ENCODE results near the gene SPPL2C. TPM values are rescaled to one million over a fixed set of nuclear protein-coding genes. Genes with fewer than 3 reads are reported as not detected.

The SPPL2C gene, protein sequence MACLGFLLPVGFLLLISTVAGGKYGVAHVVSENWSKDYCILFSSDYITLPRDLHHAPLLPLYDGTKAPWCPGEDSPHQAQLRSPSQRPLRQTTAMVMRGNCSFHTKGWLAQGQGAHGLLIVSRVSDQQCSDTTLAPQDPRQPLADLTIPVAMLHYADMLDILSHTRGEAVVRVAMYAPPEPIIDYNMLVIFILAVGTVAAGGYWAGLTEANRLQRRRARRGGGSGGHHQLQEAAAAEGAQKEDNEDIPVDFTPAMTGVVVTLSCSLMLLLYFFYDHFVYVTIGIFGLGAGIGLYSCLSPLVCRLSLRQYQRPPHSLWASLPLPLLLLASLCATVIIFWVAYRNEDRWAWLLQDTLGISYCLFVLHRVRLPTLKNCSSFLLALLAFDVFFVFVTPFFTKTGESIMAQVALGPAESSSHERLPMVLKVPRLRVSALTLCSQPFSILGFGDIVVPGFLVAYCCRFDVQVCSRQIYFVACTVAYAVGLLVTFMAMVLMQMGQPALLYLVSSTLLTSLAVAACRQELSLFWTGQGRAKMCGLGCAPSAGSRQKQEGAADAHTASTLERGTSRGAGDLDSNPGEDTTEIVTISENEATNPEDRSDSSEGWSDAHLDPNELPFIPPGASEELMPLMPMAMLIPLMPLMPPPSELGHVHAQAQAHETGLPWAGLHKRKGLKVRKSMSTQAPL
- total RNA-seq (0.12 TPM in 1 of 2 replicates, not detected in the other), polyA plus RNA-seq (not detected in 2 replicates)

DNA sequence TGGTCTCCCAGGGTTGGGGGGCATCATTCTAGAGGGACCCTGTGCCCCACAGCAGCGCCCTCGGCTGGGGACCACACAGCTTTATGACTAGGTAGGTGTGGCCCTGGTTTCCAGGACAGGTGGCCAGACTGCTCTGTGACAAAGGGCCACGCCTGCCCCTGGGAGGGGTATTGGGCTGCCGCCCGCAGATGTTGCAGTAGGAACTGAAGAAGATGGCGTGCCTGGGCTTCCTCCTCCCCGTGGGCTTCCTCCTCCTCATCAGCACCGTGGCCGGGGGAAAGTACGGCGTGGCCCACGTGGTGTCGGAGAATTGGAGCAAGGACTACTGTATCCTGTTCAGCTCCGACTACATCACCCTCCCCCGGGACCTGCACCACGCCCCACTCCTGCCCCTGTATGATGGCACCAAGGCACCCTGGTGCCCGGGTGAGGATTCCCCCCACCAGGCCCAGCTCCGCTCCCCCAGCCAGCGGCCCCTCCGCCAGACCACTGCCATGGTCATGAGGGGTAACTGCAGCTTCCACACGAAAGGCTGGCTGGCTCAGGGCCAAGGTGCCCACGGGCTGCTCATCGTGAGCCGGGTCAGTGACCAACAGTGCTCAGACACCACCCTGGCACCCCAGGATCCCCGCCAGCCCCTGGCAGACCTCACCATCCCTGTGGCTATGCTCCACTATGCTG, at the start of gene SPPL2C:
SPPL2C (plus strand) TSS at position 187 of the 681 bp plus-strand sequence; CDS start at position 213, 26 bp downstream.
- TF ChIP-seq, protein P1, sequence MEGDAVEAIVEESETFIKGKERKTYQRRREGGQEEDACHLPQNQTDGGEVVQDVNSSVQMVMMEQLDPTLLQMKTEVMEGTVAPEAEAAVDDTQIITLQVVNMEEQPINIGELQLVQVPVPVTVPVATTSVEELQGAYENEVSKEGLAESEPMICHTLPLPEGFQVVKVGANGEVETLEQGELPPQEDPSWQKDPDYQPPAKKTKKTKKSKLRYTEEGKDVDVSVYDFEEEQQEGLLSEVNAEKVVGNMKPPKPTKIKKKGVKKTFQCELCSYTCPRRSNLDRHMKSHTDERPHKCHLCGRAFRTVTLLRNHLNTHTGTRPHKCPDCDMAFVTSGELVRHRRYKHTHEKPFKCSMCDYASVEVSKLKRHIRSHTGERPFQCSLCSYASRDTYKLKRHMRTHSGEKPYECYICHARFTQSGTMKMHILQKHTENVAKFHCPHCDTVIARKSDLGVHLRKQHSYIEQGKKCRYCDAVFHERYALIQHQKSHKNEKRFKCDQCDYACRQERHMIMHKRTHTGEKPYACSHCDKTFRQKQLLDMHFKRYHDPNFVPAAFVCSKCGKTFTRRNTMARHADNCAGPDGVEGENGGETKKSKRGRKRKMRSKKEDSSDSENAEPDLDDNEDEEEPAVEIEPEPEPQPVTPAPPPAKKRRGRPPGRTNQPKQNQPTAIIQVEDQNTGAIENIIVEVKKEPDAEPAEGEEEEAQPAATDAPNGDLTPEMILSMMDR (IDR thresholded peaks at IDR 0.05; ENCODE audit: low read depth, low read length), result no peak
- Histone ChIP-seq H3K27ac (no peak within 1 kb of the TSS), H3K27me3 (no peaks in the 10 kb centered on the region), H3K36me3 (no peaks in the 10 kb centered on the region), H3K4me3 (no peak within 1 kb of the TSS), H3K9me3 (ENCODE audit: low read depth) (no peaks in the 10 kb centered on the region), H3K4me1 (ENCODE audit: low read depth) (no peaks in the 10 kb centered on the region)
- no peak for DNase-seq (ENCODE audit: low read depth in 1 of 2, low spot score in 1 of 2)

DNA sequence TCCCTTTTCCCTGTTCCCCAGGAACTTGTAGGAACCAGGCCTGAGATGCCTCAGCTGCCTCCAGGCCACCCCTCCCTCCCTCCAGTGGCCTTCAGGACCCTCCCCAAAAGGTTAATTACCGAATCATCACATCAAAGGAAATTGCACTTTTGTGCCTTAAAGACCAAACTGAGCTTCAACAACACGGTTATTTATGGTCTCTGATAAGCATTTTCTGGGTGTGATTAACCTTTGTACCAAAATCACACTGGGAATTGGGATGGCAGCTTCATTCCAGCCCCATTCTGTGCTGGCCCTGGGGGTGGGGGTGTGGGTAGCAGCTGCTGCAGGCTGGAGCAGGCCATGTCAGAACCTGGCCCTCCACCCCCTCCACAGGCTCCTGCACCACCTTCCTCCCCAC, 43.9 kb upstream of the SPPL2C start:
- H3K4me3 ChIP-seq, result no peak overlapping the region
- no peaks in the 10 kb centered on the region for H3K27me3 ChIP-seq
- TF ChIP-seq, protein P1 (IDR thresholded peaks at IDR 0.05; ENCODE audit: low read depth, low read length), result no peak
- no peak for DNase-seq (ENCODE audit: low read depth in 1 of 2, low spot score in 1 of 2)
- no peaks in the 10 kb centered on the region for H3K9me3 ChIP-seq (ENCODE audit: low read depth)
- H3K36me3 ChIP-seq, result no peaks in the 10 kb centered on the region
- H3K27ac ChIP-seq, result no peak overlapping the region
- H3K4me1 ChIP-seq (ENCODE audit: low read depth), result no peaks in the 10 kb centered on the region

DNA sequence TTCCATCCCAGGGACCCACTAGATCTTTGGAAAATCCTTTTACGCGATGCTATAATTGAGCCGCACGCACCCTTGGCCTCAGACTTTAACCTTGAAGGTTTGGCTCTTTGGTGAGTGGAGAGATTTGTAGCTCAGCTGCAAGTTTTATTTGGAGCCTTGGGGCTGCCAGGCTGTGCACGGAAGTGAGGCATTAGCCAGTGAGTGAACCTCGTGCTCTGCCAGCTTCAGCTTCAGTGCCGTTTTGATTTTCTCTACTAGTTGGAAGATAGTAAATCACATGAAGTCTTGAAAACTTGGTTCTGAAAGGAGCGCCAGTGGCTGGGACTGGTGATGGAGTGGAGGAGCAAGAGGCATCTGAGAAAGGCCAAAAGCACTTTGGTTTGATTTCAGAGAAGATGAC, 43.3 kb upstream of the SPPL2C start:
- Histone ChIP-seq H3K9me3 (ENCODE audit: low read depth) (no peaks in the 10 kb centered on the region), H3K27me3 (no peaks in the 10 kb centered on the region), H3K4me3 (no peak overlapping the region), H3K27ac (no peak overlapping the region), H3K4me1 (ENCODE audit: low read depth) (no peaks in the 10 kb centered on the region), H3K36me3 (no peaks in the 10 kb centered on the region)
- no peak for DNase-seq (ENCODE audit: low read depth in 1 of 2, low spot score in 1 of 2)
- TF ChIP-seq, protein P1 (IDR thresholded peaks at IDR 0.05; ENCODE audit: low read depth, low read length), result no peak

DNA sequence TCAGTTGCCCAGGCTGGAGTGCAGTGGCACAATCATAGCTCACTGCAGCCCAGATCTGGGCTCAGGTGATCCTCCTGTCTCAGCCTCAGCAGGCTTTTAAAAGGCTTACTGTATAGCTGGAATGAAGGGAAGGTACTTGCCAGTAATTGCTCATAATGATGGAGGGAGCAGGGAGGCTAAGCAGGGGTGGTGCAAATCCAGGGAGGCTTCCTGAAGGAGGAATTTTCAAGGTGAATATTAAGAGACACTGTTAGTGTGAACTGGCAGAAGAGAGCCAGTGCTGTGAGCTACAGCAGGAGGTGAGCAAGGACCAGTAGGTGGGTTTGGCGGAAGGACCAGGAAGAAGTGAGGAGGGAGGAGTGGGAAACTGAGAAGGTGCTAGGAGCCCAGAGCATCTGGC, 35.8 kb upstream of the SPPL2C start:
- H3K36me3 ChIP-seq, result no peaks in the 10 kb centered on the region
- TF ChIP-seq, protein P1 (IDR thresholded peaks at IDR 0.05; ENCODE audit: low read depth, low read length), result no peak
- H3K4me1 ChIP-seq (ENCODE audit: low read depth), result no peaks in the 10 kb centered on the region
- H3K27me3 ChIP-seq, result no peaks in the 10 kb centered on the region
- no peak overlapping the region for H3K4me3 ChIP-seq
- DNase-seq (ENCODE audit: low read depth in 1 of 2, low spot score in 1 of 2), result no peak
- no peak overlapping the region for H3K27ac ChIP-seq
- no peaks in the 10 kb centered on the region for H3K9me3 ChIP-seq (ENCODE audit: low read depth)

DNA sequence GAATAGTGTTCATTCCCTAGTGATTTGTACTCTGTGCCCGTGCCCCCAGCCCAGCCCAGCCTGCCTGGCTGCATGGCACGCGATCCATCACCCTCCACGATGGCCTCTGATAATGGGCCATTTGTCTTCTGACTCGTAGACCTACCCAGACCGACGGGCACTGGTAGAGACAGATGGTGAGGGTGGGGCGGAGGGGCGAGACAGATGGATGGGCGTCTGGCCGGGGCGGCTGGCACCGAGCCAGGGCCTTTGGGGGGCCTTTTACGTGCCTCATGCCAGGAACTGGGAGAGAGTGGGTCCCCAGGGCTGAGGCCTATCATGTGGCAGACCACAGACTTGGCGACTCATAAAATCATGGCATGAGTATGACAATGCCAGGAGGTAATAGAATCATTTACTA, 35.2 kb upstream of the SPPL2C start:
- TF ChIP-seq, protein P1 (IDR thresholded peaks at IDR 0.05; ENCODE audit: low read depth, low read length), result no peak
- DNase-seq (ENCODE audit: low read depth in 1 of 2, low spot score in 1 of 2), result no peak
- Histone ChIP-seq H3K36me3 (no peaks in the 10 kb centered on the region), H3K4me3 (no peak overlapping the region), H3K27ac (no peak overlapping the region), H3K9me3 (ENCODE audit: low read depth) (no peaks in the 10 kb centered on the region), H3K27me3 (no peaks in the 10 kb centered on the region), H3K4me1 (ENCODE audit: low read depth) (no peaks in the 10 kb centered on the region)
